RKO (cell line): ENCODE data around the gene FOXS1.
"Not testable (repeated sequence)": the region's sequence is repeated elsewhere in the genome, so short reads cannot be mapped to it uniquely, and the experiment has no call there.

ENCODE experiments used
- DNase-seq: peaks from one replicate; pipeline ENCODE4 v3.0.0-alpha.2; 2016; ENCODE audit warnings: low spot score

FOXS1 gene

GRCh38 chr20:31839782-31840487, 5.5 kb downstream of the FOXS1 start:
- no peak for DNase-seq

- no peak for DNase-seq
Measured at GRCh38 chr20:31838646-31839292, 6.6 kb downstream of the FOXS1 start.

GRCh38 chr20:31837896-31838397, 7.5 kb downstream of the FOXS1 start:
- DNase-seq, result peak; percentile 30

GRCh38 chr20:31836853-31837608, 8.4 kb downstream of the FOXS1 start:
- DNase-seq, result no peak

- peak; percentile 87 for DNase-seq
Measured at GRCh38 chr20:31835977-31836852, 9.2 kb downstream of the FOXS1 start.

GRCh38 chr20:31835554-31835953, 9.8 kb downstream of the FOXS1 start:
- no peak for DNase-seq

- no peak for DNase-seq
Measured at GRCh38 chr20:31833931-31834521, 11.4 kb downstream of the FOXS1 start.

GRCh38 chr20:31833130-31833930, 12.1 kb downstream of the FOXS1 start:
- peak; percentile 51 for DNase-seq

GRCh38 chr20:31831771-31832306, 13.6 kb downstream of the FOXS1 start:
- no peak for DNase-seq

GRCh38 chr20:31831211-31831610, 14.2 kb downstream of the FOXS1 start:
- DNase-seq, result no peak

- no peak for DNase-seq
Measured at GRCh38 chr20:31830406-31830981, 14.9 kb downstream of the FOXS1 start.

GRCh38 chr20:31829731-31830130, 15.7 kb downstream of the FOXS1 start:
- DNase-seq, result no peak

- DNase-seq, result not testable (repeated sequence)
Measured at GRCh38 chr20:31828016-31828415, 17.4 kb downstream of the FOXS1 start.

GRCh38 chr20:31827059-31827458, 18.3 kb downstream of the FOXS1 start:
- no peak for DNase-seq

GRCh38 chr20:31826074-31826473, 19.3 kb downstream of the FOXS1 start:
- no peak for DNase-seq

GRCh38 chr20:31824554-31825313, 20.7 kb downstream of the FOXS1 start:
- DNase-seq, result no peak

GRCh38 chr20:31824125-31824485, 21.3 kb downstream of the FOXS1 start:
- DNase-seq, result no peak

- DNase-seq, result no peak
Measured at GRCh38 chr20:31823360-31824124, 21.9 kb downstream of the FOXS1 start.
